Prostate gland (tissue), 2 donors: ENCODE results near the gene CELF2.

Experiments used
- CTCF ChIP-seq, 4 experiments: fragments of 200-600 bp in 2 of 4; fragments of 450-650 bp in 2 of 4; sonication (generic) in 2 of 4; IDR thresholded peaks; 1 replicate in 3 of 4; 2 replicates in 1 of 4; pipeline ENCODE4 v1.5.1; 2016 to 2019; ENCODE audit warnings: antibody characterized with exemption in 4 of 4, mild to moderate bottlenecking in 2 of 4, moderate library complexity in 2 of 4
- POLR2A ChIP-seq: fragments of 450-650 bp; IDR thresholded peaks from one replicate; pipeline ENCODE4 v1.6.1; 2016; ENCODE audit warnings: antibody characterized with exemption, mild to moderate bottlenecking
- POLR2AphosphoS5 ChIP-seq: sonication (generic); formaldehyde crosslinking; IDR thresholded peaks from one replicate; pipeline ENCODE4 v1.6.1; 2017; ENCODE audit warnings: antibody characterized with exemption

GRCh38 chr10:11302181-11302580 lies 284.5 kb downstream of the CELF2 start:
- no peak for TF ChIP-seq CTCF (IDR thresholded peaks at IDR 0.05)
- no peak for TF ChIP-seq POLR2A
- no peak for TF ChIP-seq POLR2AphosphoS5
